WI38 (cell line): ENCODE measurements around the gene RBM17.
"Not testable (repeated sequence)": the region's sequence is repeated elsewhere in the genome, so short reads cannot be mapped to it uniquely, and the experiment has no call there.

Experiments
- H3K4me3 ChIP-seq: 2 replicates; pipeline ENCODE4 v1.5.1; 2011; ENCODE audit warnings: low read depth, mild to moderate bottlenecking, control low read depth, low read length
- TF ChIP-seq, protein P1 (sequence below): IDR thresholded peaks from 2 replicates; pipeline ENCODE4 v1.5.1; 2012; ENCODE audit warnings: low read depth, mild to moderate bottlenecking, control low read depth, low read length

RBM17 gene

DNA sequence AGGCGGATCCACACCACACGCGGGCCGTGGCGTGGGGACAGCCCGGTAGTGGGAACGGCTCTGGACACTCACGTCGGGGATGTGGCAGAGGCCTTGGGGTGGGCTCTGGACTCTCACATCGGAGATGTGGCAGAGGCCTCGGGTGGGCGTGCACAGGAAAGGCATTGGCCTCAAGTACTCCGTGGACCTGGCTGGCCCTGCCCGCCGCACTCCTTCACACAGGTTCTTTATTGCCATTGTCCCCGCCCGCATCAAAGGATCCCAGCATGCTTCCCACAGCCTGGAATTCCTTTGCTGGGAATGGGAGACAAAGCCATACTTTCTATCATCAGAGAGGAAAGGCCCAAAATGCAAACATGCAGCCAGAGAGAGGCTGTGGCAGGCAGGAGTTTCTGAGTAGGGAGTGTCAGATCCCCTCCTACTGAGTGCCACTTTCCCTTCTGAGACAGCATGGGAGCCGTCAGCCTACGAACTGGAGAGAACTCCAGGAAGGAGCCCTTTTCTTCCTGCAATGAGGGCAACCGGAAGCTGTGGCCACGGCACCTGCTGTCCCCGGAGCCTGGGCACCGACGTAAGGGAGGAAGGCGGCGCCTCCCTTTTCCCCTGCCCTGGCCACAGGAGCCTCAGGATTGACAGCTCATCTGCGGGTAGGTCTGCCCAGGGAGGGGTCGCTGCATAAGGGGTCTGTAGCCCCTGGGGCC, 51.5 kb downstream of the RBM17 start:
- TF ChIP-seq, protein P1, sequence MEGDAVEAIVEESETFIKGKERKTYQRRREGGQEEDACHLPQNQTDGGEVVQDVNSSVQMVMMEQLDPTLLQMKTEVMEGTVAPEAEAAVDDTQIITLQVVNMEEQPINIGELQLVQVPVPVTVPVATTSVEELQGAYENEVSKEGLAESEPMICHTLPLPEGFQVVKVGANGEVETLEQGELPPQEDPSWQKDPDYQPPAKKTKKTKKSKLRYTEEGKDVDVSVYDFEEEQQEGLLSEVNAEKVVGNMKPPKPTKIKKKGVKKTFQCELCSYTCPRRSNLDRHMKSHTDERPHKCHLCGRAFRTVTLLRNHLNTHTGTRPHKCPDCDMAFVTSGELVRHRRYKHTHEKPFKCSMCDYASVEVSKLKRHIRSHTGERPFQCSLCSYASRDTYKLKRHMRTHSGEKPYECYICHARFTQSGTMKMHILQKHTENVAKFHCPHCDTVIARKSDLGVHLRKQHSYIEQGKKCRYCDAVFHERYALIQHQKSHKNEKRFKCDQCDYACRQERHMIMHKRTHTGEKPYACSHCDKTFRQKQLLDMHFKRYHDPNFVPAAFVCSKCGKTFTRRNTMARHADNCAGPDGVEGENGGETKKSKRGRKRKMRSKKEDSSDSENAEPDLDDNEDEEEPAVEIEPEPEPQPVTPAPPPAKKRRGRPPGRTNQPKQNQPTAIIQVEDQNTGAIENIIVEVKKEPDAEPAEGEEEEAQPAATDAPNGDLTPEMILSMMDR = no peak
- H3K4me3 ChIP-seq = no peak overlapping the region

GRCh38 chr10:6140965-6141295, 52.1 kb downstream of the RBM17 start:
- H3K4me3 ChIP-seq = peak overlapping the region; percentile 61
- TF ChIP-seq, protein P1 = no peak

DNA sequence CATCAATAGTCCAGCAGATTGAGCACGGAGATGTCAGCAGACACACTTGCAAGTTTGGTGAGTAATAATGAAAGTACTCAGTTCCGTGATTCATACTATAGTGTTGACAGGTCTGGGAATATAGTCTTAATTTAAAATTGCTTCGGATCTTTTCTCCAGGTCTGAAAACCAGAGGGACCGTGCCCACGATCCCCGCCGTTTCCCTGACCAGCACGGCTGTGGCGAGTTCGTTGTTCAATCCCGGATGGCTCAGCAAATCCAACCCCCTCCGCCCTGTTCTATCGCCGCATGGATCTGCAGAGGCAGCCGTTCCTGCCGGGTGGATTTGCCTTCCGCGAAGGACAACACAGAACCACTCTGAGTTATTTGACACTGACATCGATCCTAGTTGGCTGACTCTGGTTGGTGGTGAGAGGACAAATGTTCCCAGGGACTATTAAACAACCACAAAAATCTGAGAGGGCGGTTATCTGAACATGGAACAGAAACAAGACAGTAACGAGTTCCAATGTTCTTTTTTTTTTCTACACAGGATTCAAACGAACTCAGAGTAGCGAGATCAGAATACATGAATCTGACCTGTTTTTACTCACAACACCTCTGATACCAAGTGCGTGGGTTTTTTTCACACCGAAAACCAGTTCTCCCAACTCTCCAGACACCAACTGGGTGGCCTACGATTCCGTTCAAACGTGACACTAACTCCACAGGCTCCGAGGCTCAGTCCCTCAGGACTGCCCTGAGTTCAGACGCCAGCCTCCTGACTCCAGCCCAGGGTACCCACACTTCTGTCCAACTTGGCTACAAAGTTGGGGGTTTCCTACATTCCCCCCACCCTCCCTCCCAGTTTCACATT, 52.7 kb downstream of the RBM17 start:
- TF ChIP-seq, protein P1 = no peak
- H3K4me3 ChIP-seq = peak overlapping the region; percentile 61

DNA sequence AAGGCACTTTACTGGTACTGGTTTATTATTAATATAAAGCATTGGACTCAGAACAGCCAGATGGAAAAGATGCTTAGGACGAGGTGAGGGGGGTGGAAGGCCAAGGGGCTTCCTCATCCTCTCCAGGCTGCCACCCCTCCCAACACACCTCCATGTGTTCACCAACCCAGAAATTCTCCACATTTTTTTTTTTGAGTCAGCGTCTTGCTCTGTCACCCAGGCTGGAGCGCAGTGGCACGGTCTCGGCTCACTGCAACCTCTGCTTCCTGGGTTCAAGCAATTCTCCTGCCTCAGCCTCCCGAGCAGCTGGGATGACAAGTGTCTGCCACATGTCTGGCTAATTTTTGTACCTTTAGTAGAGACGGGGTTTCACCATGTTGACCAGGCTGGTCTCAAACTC, 53.4 kb downstream of the RBM17 start:
- H3K4me3 ChIP-seq = not testable (repeated sequence)

- no peak overlapping the region for H3K4me3 ChIP-seq
- TF ChIP-seq, protein P1 = no peak
Measured at GRCh38 chr10:6142644-6143043, 53.8 kb downstream of the RBM17 start.

- TF ChIP-seq, protein P1 = no peak
Measured at GRCh38 chr10:6143181-6143580, 54.3 kb downstream of the RBM17 start.

DNA sequence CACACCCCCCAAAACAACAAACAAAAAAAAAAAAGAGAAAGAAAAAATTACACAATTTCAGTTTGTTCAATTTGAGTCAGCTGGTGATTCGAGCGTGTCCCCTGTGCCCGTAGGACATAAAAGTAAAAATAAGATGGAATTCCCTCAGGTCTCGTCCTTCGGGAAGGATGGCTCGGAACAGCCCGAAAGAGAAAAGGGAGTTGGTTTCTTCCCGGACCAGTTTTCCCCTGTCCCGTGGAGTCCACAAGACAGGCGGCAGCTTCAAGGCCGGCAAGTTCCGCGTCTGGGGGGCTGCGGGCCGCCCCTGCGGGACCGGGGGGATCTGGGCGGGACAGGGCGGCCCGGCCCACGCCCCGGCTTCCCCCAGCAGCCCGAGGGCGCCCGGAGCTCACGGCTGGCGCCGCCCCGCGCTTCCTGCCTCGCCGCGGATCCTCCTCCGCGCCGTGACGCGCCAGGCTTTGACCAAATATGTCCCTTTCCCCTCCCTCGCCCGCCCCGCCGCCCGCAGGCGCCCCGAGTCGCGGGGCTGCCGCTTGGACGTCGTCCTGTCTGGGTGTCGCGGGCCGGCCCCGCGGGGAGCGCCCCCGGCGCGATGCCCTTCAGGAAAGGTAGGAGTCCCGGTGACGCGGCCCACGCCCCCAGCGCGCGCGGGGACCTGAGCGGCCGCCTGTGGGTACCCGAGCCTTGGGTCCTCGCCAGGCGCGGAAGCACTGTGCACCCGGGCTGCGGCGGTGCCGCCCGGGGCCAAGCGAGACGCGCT, 55.8 kb downstream of the RBM17 start:
- H3K4me3 ChIP-seq = peak overlapping the region; percentile 77
- TF ChIP-seq, protein P1 = no peak

More at GRCh38 chr10:6143181-6143580, 54.3 kb downstream of the RBM17 start:
- no peak overlapping the region for H3K4me3 ChIP-seq
